Hematopoietic multipotent progenitor cell treated with erythropoietin and hydrocortisone succinate and interleukin-3 and kit ligand, for 4 days (in vitro differentiated cells): ENCODE measurements around the gene MAD2L1.

Experiments
- DNase-seq: peaks from one replicate; pipeline ENCODE4 v3.0.0-alpha.2; 2015

The MAD2L1 gene

GRCh38 chr4:120057416-120057815, 9.2 kb downstream of the MAD2L1 start:
- DNase-seq, result no peak

DNA sequence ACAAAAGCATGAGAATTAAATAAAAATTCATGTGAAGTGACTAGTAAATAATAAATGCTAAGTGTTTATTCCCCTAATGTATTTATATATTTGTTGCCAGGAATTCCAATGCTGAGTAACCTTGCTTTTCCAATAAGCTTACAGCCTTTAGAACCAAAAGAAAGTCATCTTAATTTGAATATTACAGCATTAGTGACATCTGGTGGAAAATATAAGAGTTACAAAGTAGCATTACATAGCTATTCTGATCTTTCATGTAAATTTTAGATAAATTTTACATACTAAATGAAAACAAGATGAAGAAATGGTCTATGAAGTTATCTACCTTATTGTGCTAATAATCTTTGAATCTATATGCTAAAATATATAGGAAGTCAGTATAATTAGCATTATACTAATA, 10.4 kb downstream of the MAD2L1 start:
- peak; percentile 47 for DNase-seq

- DNase-seq, result no peak
These were observed 10.9 kb downstream of the MAD2L1 start for GRCh38 chr4:120055795-120056194.

GRCh38 chr4:120055162-120055561, 11.5 kb downstream of the MAD2L1 start:
- no peak for DNase-seq

GRCh38 chr4:120053911-120054310, 12.7 kb downstream of the MAD2L1 start:
- peak; percentile 29 for DNase-seq

GRCh38 chr4:120052856-120053255, 13.8 kb downstream of the MAD2L1 start:
- peak; percentile 38 for DNase-seq

DNA sequence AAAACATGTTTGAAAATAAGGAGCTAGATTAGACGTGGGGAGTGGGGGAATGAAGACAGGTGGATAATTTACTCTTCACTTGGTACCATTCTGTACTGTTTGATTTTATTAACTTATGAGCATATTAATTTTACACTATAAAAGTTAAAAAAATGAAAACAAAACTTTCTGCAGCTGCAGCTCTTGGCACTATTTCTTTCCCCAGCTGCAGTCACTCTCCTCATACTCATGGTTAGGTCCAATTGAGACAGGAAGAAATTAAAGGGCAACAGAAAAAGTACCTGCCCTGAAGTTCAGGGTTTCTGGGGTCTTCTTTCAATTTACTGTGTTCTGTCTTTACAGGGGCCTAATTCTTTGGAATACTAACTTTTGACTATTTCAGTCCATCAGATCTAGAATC, 15.4 kb downstream of the MAD2L1 start:
- DNase-seq, result no peak

- DNase-seq, result peak; percentile 85
These were observed 16.7 kb downstream of the MAD2L1 start for GRCh38 chr4:120049732-120050494.

- DNase-seq, result no peak
These were observed 22.8 kb downstream of the MAD2L1 start for GRCh38 chr4:120043828-120044227.

GRCh38 chr4:120037411-120037810, 29.2 kb downstream of the MAD2L1 start:
- DNase-seq, result no peak

DNA sequence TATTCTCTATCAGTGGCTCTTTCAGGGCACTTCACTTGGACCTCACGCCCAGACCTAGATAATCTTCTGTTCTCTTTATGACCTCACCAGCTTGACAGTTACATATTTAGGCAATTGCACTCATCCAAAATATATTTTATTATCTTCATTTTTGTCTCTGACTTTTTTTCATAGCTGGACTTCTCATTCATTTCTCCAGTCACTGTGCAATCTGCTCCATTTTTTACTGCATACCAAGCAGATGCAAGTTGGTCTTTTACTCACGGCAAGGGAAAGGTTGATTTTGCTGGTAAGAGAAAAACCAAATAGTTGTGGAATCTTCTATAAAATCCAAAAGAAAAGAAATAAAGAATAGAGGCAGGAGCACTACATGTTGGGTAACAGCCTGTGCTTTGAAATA, 31.7 kb downstream of the MAD2L1 start:
- DNase-seq, result no peak

GRCh38 chr4:120026853-120027252, 39.8 kb downstream of the MAD2L1 start:
- no peak for DNase-seq

GRCh38 chr4:120025516-120025915, 41.1 kb downstream of the MAD2L1 start:
- no peak for DNase-seq

DNA sequence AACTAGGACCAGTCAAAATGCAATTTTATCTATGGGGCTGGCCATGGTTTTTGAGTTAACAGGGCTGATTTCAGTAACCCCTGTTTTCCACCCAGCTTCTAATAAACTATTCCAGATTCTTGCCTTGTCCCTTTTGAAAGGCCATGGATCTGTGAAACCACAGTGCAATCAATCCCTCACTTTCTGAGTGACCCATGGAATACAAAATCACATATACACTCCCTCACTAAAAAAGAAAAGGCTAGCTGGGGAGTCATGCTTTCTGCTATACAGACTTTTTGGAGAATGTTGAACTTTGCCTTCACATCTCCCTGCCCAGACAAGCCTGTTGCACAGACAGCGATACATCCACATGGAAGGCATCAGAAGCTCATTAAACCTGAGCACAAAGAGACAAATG, 47.9 kb downstream of the MAD2L1 start:
- no peak for DNase-seq

DNA sequence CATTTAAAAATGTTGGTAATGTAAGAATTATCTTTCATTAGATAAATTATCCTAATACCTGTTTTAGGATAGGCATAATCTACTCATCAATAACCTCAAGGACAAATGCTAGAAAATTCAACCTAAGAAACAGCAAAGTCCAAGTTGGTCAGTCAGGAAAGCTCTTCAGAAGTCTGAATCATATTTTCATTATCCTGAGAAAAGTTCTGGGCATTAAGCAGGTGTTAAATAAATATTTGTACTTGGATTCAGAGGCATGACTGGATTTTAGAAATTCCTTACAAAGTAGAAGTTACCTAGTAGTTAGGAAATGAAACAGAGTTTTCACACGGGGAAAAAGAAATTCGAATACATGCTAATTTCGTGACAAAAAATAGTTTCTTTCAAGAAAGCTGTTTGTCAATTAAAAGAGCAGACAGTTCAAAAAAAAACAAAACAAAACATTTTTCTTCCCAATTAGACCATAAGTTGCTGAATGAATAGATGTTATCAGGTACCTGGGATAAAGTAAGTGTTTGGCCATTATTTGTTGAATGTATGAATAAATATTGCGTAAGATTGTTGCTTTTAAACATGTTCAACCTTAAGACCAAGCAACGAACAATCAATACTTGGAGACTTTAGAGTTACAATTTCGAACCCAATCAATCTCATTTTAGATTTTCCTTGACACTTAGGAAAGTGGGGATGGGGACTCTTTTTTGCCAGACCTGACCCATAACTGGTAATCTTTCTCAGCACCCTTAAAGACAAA, 48.5 kb downstream of the MAD2L1 start:
- no peak for DNase-seq

- no peak for DNase-seq
These were observed 54.9 kb downstream of the MAD2L1 start for GRCh38 chr4:120011725-120012124.

DNA sequence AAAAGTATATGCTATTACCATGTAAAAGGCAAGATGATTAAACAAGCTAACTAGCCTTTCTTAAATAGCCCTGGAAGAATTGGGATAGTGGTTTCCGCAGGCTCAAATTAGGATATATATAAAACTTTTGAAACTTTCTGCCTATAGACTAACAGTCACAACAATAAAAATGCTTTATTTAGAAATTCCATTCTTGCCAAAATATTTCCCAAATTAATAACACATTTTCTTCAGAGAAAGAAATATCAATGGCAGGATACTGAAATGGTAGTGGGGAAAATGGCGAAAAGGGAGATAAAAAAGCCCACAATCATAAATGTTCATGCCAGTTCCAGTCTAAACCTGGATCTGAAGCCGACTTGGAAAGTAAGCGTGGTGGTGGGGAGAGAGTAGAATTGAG, 56.0 kb downstream of the MAD2L1 start:
- DNase-seq, result no peak

DNA sequence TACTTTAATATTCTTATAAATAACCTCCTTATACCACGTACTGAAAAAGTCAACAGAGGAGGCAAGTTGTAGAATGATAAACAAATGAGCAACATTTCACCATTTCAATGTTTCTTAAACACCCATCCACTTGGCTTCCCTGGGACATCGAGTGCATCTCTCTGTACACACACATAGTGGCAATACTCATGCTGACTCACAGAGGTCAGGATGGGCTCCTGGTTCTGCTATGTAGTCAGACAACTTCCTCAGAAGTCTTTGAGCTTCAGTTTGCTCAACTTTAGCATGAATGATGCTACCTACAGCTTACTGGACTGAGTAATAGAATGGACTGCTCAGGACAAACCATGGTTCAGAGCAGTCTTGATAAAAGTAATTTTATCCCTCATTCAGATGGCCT, 56.9 kb downstream of the MAD2L1 start:
- no peak for DNase-seq

- no peak for DNase-seq
These were observed 57.7 kb downstream of the MAD2L1 start for GRCh38 chr4:120008957-120009356.

DNA sequence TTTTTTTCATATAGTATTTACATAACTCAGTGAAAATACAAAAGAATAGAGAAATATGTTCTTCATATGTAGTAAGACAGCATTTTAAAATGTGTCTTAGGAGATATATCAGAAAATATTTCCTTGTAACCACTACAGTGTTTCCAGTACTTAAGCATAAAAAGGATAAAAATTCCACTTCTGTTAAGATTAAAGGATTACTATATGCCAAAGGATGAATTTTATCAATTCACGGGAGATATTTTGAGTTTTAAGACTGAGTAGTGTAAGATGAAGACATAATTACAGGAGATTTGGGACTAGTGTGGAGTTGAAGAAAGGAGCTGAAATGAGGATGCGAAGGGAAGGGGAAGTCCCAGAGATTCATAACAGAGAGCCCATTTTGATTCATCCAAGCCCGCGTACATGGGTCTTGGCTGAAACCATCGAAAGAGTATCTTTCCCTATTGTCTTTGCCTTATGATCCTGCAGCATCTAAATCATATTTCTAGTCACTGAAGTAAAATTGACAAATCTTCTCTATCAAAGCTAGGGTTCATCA, 58.7 kb downstream of the MAD2L1 start:
- no peak for DNase-seq

DNA sequence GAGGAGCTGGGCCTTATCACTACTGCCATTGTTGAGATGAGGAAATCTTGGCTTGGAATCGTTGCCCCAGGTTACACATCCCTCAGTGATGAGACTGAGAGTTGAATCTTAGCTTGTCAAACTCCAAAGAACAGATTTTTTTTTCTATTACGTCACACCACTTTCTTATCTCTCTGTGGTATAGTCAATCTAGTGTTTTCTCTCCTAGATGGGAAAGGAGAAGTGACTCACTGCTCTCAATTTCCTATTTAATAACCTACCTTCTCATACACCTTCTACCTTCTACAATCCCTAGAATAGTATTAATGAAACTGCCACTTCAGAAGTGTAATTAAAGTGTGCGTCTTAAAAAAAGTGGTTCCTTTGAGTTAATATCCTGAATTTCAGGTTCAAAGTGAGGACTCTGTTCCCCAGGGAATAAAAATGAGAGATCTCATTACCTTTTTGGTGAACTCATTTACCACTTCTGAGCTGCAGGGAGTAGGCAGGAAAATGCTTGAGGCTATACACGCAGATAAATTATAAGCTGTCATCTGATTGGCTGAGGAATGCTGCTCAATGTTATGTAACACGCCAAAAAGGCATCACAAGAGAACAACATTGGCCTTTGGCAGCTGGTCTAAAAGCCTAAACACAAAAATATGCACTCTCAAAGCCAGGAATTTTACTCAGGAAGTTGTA, 59.3 kb downstream of the MAD2L1 start:
- DNase-seq, result peak; percentile 3
